HepG2 (cell line): ENCODE measurements around the gene ADAT3. TPM values are rescaled to one million over a fixed set of nuclear protein-coding genes. Genes with fewer than 3 reads are reported as not detected.
"Not testable (repeated sequence)": the region's sequence is repeated elsewhere in the genome, so short reads cannot be mapped to it uniquely, and the experiment has no call there.

Experiments used
- CBFB ChIP-seq: sonication (generic); formaldehyde crosslinking; IDR thresholded peaks from 2 replicates; pipeline ENCODE4 v1.4.0; 2020; ENCODE audit warnings: missing genetic modification reagents
- ETV5 ChIP-seq: IDR thresholded peaks from 2 replicates; pipeline ENCODE4 v1.6.1; 2018; ENCODE audit warnings: missing biosample characterization, missing genetic modification reagents, inconsistent platforms, borderline replicate concordance
- FOXA3 ChIP-seq: IDR thresholded peaks from 2 replicates; pipeline ENCODE4 v1.6.1; 2016; ENCODE audit warnings: missing genetic modification reagents, missing compliant biosample characterization
- KAT8 ChIP-seq: IDR thresholded peaks from 2 replicates; pipeline ENCODE4 v1.6.1; 2016; ENCODE audit warnings: missing genetic modification reagents, missing compliant biosample characterization
- MIER3 ChIP-seq: IDR thresholded peaks from 2 replicates; pipeline ENCODE4 v1.6.1; 2016; ENCODE audit warnings: missing compliant biosample characterization, borderline replicate concordance
- PHF8 ChIP-seq: sonication (generic); formaldehyde crosslinking; IDR thresholded peaks from 2 replicates; pipeline ENCODE4 v1.5.0; 2020; ENCODE audit warnings: missing genetic modification reagents
- SAP130 ChIP-seq: IDR thresholded peaks from 2 replicates; pipeline ENCODE4 v1.6.1; 2016; ENCODE audit warnings: low read depth
- SOX5 ChIP-seq: IDR thresholded peaks from 2 replicates; pipeline ENCODE4 v1.6.1; 2016; ENCODE audit warnings: borderline replicate concordance
- SP1 ChIP-seq, 2 experiments: fragments of 450-650 bp in 1 of 2; sonication (generic) in 1 of 2; formaldehyde crosslinking in 1 of 2; IDR thresholded peaks; 2 replicates each; pipeline versions ENCODE4 v1.4.0 to v1.6.1; 2016 to 2020; ENCODE audit warnings: missing genetic modification reagents in 1 of 2
- YEATS2 ChIP-seq: sonication (generic); formaldehyde crosslinking; IDR thresholded peaks from 2 replicates; pipeline ENCODE4 v1.4.0; 2020; ENCODE audit warnings: missing genetic modification reagents, borderline replicate concordance
- ZNF567 ChIP-seq: sonication (generic); formaldehyde crosslinking; IDR thresholded peaks from 2 replicates; pipeline ENCODE4 v1.8.1; 2023; ENCODE audit warnings: mild to moderate bottlenecking, missing genetic modification reagents, borderline replicate concordance
- polyA plus RNA-seq, 8 experiments: library from polyadenylated mRNA; depleted of rRNA in 3 of 8; stranded (reverse) in 7 of 8; unstranded in 1 of 8; fragments of >200 nt; fragmentation: Illumina TruSeq in 4 of 8; extraction: Trizol in 4 of 8; gene quantifications; 2 replicates each; pipeline versions ENCODE4 v1.2.1 to v1.2.3, GENCODE V29; 2011 to 2016; ENCODE audit warnings: low read depth in 4 of 8, missing spikeins in 1 of 8, mixed read lengths in 1 of 8; ENCODE audit not compliant: insufficient read depth in 1 of 8
- total RNA-seq, 5 experiments: library from RNA; depleted of rRNA; stranded (reverse); fragments of >200 nt; fragmentation: Illumina TruSeq; extraction: Trizol; gene quantifications; 2 replicates each; pipeline ENCODE4 v1.2.3, GENCODE V29; 2016; ENCODE audit warnings: low read depth in 1 of 5
- TF ChIP-seq, protein P1 (sequence below): sonication (generic); formaldehyde crosslinking; IDR thresholded peaks from 2 replicates; pipeline ENCODE4 v1.4.0; 2020; ENCODE audit warnings: missing genetic modification reagents
- TF ChIP-seq, protein P2 (sequence below): sonication (generic); formaldehyde crosslinking; IDR thresholded peaks from 2 replicates; pipeline ENCODE4 v1.4.0; 2020; ENCODE audit warnings: missing genetic modification reagents
- TF ChIP-seq, protein P3 (sequence below), 2 experiments: sonication (generic) in 1 of 2; formaldehyde crosslinking in 1 of 2; IDR thresholded peaks; 2 replicates each; pipeline versions ENCODE4 v1.4.0 to v1.6.1; 2018 to 2020; ENCODE audit warnings: missing genetic modification reagents in 2 of 2, borderline replicate concordance in 1 of 2, low read depth in 1 of 2, mild to moderate bottlenecking in 1 of 2, missing biosample characterization in 1 of 2
- TF ChIP-seq, protein P4 (sequence below): sonication (generic); formaldehyde crosslinking; conservative IDR thresholded peaks from 2 replicates; pipeline ENCODE4 v1.4.0; 2020; ENCODE audit warnings: mild to moderate bottlenecking, missing genetic modification reagents, moderate library complexity
- TF ChIP-seq, protein P5 (sequence below): IDR thresholded peaks from 2 replicates; pipeline ENCODE4 v1.6.1; 2016; ENCODE audit warnings: missing genetic modification reagents, missing compliant biosample characterization
- TF ChIP-seq, protein P6 (sequence below): sonication (generic); formaldehyde crosslinking; IDR thresholded peaks from 2 replicates; pipeline ENCODE4 v1.4.0; 2020; ENCODE audit warnings: mild to moderate bottlenecking, missing genetic modification reagents

ADAT3 gene
- total and polyA plus RNA-seq, 2 of the 13 experiments (the other 11 are each of a cell fraction or from before 2014, with no cell fraction given): 0.95 to 3.5 TPM

DNA sequence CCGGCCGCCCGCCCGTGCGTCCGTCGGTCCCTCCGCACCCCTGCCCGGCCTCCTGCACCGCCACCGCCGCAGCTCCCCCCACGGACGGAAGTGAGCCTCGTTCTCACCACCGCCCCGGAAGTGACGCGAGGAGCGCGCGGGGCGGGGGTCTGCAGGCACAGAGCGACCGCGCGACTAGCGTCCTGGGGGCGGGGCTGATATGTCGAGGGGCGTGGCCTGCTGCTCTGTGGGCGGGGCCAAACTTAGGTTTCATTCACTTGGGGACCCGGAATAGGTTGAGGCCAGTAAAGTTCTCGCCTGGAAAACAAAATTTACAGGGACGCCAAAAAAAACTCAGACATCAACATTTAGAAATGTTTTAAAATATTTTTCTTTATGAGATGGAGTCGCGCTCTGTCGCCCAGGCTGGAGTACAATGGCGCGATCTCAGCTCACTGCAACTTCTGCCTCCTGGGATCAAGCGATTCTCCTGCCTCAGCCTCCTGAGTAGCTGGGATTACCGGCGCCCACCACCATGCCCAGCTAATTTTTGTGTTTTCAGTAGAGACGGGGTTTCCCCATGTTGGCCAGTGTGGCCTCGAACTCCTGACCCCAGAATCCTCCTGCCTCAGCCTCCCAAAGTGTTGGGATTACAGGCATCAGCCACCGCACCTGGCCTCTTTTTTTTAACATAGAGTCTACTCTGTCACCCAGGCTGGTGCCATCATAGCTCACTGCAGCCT is 19.6 kb upstream of the ADAT3 start, which contains the start of gene ABHD17A (continued):
- TF ChIP-seq, protein P1, sequence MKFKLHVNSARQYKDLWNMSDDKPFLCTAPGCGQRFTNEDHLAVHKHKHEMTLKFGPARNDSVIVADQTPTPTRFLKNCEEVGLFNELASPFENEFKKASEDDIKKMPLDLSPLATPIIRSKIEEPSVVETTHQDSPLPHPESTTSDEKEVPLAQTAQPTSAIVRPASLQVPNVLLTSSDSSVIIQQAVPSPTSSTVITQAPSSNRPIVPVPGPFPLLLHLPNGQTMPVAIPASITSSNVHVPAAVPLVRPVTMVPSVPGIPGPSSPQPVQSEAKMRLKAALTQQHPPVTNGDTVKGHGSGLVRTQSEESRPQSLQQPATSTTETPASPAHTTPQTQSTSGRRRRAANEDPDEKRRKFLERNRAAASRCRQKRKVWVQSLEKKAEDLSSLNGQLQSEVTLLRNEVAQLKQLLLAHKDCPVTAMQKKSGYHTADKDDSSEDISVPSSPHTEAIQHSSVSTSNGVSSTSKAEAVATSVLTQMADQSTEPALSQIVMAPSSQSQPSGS: 0 out of 2 replicates have a peak, but pooled peaks have one; percentile 26
- TF ChIP-seq CBFB (CRISPR knock-in tag) (0 out of 2 replicates have a peak, but pooled peaks have one; percentile 12), PHF8 (CRISPR knock-in tag) (peak; percentile 69), KAT8 (CRISPR knock-in tag) (peak; percentile 79), YEATS2 (peak; percentile 73; the same call in 1 of the 2 replicates), ZNF567 (CRISPR knock-in tag) (0 out of 2 replicates have a peak, but pooled peaks have one; percentile 34), SP1 (CRISPR knock-in tag; IDR thresholded peaks at IDR 0.05) (peak; percentile 91), MIER3 (peak; percentile 47; the same call in 1 of the 2 replicates), SAP130 (CRISPR knock-in tag) (peak; percentile 90), SOX5 (CRISPR knock-in tag) (0 out of 2 replicates have a peak, but pooled peaks have one; percentile 6), FOXA3 (CRISPR knock-in tag) (0 out of 2 replicates have a peak, but pooled peaks have one; percentile 22), ETV5 (CRISPR knock-in tag) (peak; percentile 57)
- TF ChIP-seq, protein P2, sequence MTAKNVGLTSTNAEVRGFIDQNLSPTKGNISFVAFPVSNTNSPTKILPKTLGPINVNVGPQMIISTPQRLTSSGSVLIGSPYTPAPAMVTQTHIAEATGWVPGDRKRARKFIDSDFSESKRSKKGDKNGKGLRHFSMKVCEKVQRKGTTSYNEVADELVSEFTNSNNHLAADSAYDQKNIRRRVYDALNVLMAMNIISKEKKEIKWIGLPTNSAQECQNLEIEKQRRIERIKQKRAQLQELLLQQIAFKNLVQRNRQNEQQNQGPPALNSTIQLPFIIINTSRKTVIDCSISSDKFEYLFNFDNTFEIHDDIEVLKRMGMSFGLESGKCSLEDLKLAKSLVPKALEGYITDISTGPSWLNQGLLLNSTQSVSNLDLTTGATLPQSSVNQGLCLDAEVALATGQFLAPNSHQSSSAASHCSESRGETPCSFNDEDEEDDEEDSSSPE (CRISPR knock-in tag): peak; percentile 71
- TF ChIP-seq, protein P3, sequence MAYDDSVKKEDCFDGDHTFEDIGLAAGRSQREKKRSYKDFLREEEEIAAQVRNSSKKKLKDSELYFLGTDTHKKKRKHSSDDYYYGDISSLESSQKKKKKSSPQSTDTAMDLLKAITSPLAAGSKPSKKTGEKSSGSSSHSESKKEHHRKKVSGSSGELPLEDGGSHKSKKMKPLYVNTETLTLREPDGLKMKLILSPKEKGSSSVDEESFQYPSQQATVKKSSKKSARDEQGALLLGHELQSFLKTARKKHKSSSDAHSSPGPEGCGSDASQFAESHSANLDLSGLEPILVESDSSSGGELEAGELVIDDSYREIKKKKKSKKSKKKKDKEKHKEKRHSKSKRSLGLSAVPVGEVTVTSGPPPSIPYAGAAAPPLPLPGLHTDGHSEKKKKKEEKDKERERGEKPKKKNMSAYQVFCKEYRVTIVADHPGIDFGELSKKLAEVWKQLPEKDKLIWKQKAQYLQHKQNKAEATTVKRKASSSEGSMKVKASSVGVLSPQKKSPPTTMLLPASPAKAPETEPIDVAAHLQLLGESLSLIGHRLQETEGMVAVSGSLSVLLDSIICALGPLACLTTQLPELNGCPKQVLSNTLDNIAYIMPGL (CRISPR knock-in tag; IDR thresholded peaks at IDR 0.05; ENCODE audit: borderline replicate concordance in 1 of 2, low read depth in 1 of 2): peak in 1 of 2 experiments; percentile 27; a peak in 2 of 4 replicates
- not testable (repeated sequence) for TF ChIP-seq SP1 (IDR thresholded peaks at IDR 0.05)
- TF ChIP-seq, protein P4, sequence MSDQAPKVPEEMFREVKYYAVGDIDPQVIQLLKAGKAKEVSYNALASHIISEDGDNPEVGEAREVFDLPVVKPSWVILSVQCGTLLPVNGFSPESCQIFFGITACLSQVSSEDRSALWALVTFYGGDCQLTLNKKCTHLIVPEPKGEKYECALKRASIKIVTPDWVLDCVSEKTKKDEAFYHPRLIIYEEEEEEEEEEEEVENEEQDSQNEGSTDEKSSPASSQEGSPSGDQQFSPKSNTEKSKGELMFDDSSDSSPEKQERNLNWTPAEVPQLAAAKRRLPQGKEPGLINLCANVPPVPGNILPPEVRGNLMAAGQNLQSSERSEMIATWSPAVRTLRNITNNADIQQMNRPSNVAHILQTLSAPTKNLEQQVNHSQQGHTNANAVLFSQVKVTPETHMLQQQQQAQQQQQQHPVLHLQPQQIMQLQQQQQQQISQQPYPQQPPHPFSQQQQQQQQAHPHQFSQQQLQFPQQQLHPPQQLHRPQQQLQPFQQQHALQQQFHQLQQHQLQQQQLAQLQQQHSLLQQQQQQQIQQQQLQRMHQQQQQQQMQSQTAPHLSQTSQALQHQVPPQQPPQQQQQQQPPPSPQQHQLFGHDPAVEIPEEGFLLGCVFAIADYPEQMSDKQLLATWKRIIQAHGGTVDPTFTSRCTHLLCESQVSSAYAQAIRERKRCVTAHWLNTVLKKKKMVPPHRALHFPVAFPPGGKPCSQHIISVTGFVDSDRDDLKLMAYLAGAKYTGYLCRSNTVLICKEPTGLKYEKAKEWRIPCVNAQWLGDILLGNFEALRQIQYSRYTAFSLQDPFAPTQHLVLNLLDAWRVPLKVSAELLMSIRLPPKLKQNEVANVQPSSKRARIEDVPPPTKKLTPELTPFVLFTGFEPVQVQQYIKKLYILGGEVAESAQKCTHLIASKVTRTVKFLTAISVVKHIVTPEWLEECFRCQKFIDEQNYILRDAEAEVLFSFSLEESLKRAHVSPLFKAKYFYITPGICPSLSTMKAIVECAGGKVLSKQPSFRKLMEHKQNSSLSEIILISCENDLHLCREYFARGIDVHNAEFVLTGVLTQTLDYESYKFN (CRISPR knock-in tag): 0 out of 2 replicates have a peak, but pooled peaks have one; percentile 35
- TF ChIP-seq, protein P5, sequence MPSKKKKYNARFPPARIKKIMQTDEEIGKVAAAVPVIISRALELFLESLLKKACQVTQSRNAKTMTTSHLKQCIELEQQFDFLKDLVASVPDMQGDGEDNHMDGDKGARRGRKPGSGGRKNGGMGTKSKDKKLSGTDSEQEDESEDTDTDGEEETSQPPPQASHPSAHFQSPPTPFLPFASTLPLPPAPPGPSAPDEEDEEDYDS: peak; percentile 61; the same call in 1 of the 2 replicates
- TF ChIP-seq, protein P6, sequence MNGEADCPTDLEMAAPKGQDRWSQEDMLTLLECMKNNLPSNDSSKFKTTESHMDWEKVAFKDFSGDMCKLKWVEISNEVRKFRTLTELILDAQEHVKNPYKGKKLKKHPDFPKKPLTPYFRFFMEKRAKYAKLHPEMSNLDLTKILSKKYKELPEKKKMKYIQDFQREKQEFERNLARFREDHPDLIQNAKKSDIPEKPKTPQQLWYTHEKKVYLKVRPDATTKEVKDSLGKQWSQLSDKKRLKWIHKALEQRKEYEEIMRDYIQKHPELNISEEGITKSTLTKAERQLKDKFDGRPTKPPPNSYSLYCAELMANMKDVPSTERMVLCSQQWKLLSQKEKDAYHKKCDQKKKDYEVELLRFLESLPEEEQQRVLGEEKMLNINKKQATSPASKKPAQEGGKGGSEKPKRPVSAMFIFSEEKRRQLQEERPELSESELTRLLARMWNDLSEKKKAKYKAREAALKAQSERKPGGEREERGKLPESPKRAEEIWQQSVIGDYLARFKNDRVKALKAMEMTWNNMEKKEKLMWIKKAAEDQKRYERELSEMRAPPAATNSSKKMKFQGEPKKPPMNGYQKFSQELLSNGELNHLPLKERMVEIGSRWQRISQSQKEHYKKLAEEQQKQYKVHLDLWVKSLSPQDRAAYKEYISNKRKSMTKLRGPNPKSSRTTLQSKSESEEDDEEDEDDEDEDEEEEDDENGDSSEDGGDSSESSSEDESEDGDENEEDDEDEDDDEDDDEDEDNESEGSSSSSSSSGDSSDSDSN (CRISPR knock-in tag): 0 out of 2 replicates have a peak, but pooled peaks have one; percentile 55
